Thyroid gland (tissue), 4 donors: ENCODE results near the gene RFTN1. TPM values are rescaled to one million over a fixed set of nuclear protein-coding genes. Genes with fewer than 3 reads are reported as not detected.

Experiments used
- DNase-seq, 2 donors: peaks; one replicate each; pipeline ENCODE4 v3.0.0-alpha.2; 2019
- H3K27ac ChIP-seq, 3 donors: fragments of 200-600 bp; sonication (generic); 1 replicate in 2 of 3; 2 replicates in 1 of 3; pipeline ENCODE4 v1.5.1; 2016 to 2019; ENCODE audit warnings: mild to moderate bottlenecking in 1 of 3, moderate library complexity in 1 of 3
- H3K27me3 ChIP-seq: fragments of 200-600 bp; sonication (generic); one replicate; pipeline ENCODE4 v1.5.1; 2019
- H3K36me3 ChIP-seq, 2 donors: fragments of 200-600 bp; sonication (generic); one replicate each; pipeline ENCODE4 v1.5.1; 2016 to 2019
- H3K4me1 ChIP-seq, 2 donors: fragments of 200-600 bp; sonication (generic); one replicate each; pipeline ENCODE4 v1.5.1; 2017 to 2019
- H3K4me3 ChIP-seq, 3 donors: fragments of 200-600 bp; sonication (generic); replicated peaks in 1 of 3; 1 replicate in 2 of 3; 2 replicates in 1 of 3; pipeline ENCODE4 v1.5.1; 2016; ENCODE audit warnings: mild to moderate bottlenecking in 1 of 3
- H3K9me3 ChIP-seq: fragments of 200-600 bp; sonication (generic); one replicate; pipeline ENCODE4 v1.5.1; 2017
- CTCF ChIP-seq, 6 experiments: fragments of 200-600 bp in 3 of 6; fragments of 450-650 bp in 3 of 6; sonication (generic) in 3 of 6; IDR thresholded peaks; one replicate each; pipeline ENCODE4 v1.5.1; 2016 to 2019; ENCODE audit warnings: antibody characterized with exemption in 6 of 6, mild to moderate bottlenecking in 2 of 6, inconsistent platforms in 1 of 6, moderate library complexity in 1 of 6
- POLR2A ChIP-seq, 2 donors: fragments of 450-650 bp; IDR thresholded peaks; one replicate each; pipeline ENCODE4 v1.6.1; 2017; ENCODE audit warnings: antibody characterized with exemption in 2 of 2, mild to moderate bottlenecking in 2 of 2, moderate library complexity in 1 of 2
- WGBS, 2 donors: methylation state at CpG; one replicate each; pipeline ENCODE4 v1.1.5; 2017; 5-methylcytosine and 5-hydroxymethylcytosine counted together
- intact Hi-C: fragments of 100-400 bp; cut with DNase I; formaldehyde crosslinking; loops from one replicate; pipeline ENCODE4 v1.15.1; 2023
- total RNA-seq, 4 donors: library from RNA; depleted of rRNA; stranded (reverse); fragments of >200 nt; gene quantifications; one replicate each; pipeline ENCODE4 v1.2.3, GENCODE V29; 2016

The RFTN1 gene
- total RNA-seq, 4 donors from 2014 or later = 110 to 239 (median 153) TPM

GRCh38 chr3:16409032-16409431 is 104.5 kb downstream of the RFTN1 start:
- H3K4me3 ChIP-seq = no peak overlapping the region
- no peaks in the 10 kb centered on the region for H3K9me3 ChIP-seq
- peaks cover 4 to 5% of the 10 kb centered on the region in 2 donors for H3K36me3 ChIP-seq
- DNase-seq = peak; percentile 30 to 67
- H3K4me1 ChIP-seq = peaks cover 14 to 16% of the 10 kb centered on the region in 2 donors
- intact Hi-C loops = no loop called here
- peak overlapping the region in 1 of 3 donors; percentile 2 for H3K27ac ChIP-seq
- no peaks in the 10 kb centered on the region for H3K27me3 ChIP-seq
- 65 to 81% methylated on average over 6 of the region's 6 CpGs for WGBS, 2 donors
- TF ChIP-seq POLR2A (IDR thresholded peaks at IDR 0.05) = no peak
- no peak for TF ChIP-seq CTCF (IDR thresholded peaks at IDR 0.05)

- peak overlapping the region in 1 of 3 donors; percentile 20 for H3K27ac ChIP-seq
- WGBS, 2 donors = 83 to 89% methylated on average over 2 of the region's 2 CpGs
Measured at GRCh38 chr3:16407366-16407765, 106.1 kb downstream of the RFTN1 start.

GRCh38 chr3:16406579-16406978 is 106.9 kb downstream of the RFTN1 start:
- DNase-seq = no peak
- no peak overlapping the region for H3K27ac ChIP-seq
- TF ChIP-seq CTCF (IDR thresholded peaks at IDR 0.05) (no peak), POLR2A (IDR thresholded peaks at IDR 0.05) (no peak)
- H3K4me3 ChIP-seq = no peak overlapping the region
- peaks cover 8 to 15% of the 10 kb centered on the region in 2 donors for H3K4me1 ChIP-seq
- intact Hi-C loops = no loop called here
- peaks cover 4 to 5% of the 10 kb centered on the region in 2 donors for H3K36me3 ChIP-seq
- no peaks in the 10 kb centered on the region for H3K27me3 ChIP-seq
- H3K9me3 ChIP-seq = no peaks in the 10 kb centered on the region
- 66 to 81% methylated on average over 2 of the region's 2 CpGs for WGBS, 2 donors

More at GRCh38 chr3:16407366-16407765, 106.1 kb downstream of the RFTN1 start:
- TF ChIP-seq POLR2A (IDR thresholded peaks at IDR 0.05) = no peak
- TF ChIP-seq CTCF (IDR thresholded peaks at IDR 0.05) = no peak
- Histone ChIP-seq H3K27me3 (no peaks in the 10 kb centered on the region), H3K4me3 (no peak overlapping the region), H3K9me3 (no peaks in the 10 kb centered on the region), H3K36me3 (peaks cover 4 to 5% of the 10 kb centered on the region in 2 donors), H3K4me1 (peaks cover 14 to 16% of the 10 kb centered on the region in 2 donors)
- no peak for DNase-seq
- intact Hi-C loops = no loop called here

- intact Hi-C loops = no loop called here
- H3K4me1 ChIP-seq = peaks cover 4 to 11% of the 10 kb centered on the region in 2 donors
Measured at GRCh38 chr3:16406166-16406565, 107.3 kb downstream of the RFTN1 start.

More at GRCh38 chr3:16406166-16406565, 107.3 kb downstream of the RFTN1 start:
- DNase-seq = no peak
- H3K4me3 ChIP-seq = no peak overlapping the region
- peaks cover 4 to 5% of the 10 kb centered on the region in 2 donors for H3K36me3 ChIP-seq
- no peak overlapping the region for H3K27ac ChIP-seq
- no peaks in the 10 kb centered on the region for H3K9me3 ChIP-seq
- 92 to 97% methylated on average over 6 of the region's 6 CpGs for WGBS, 2 donors
- H3K27me3 ChIP-seq = no peaks in the 10 kb centered on the region
- no peak for TF ChIP-seq POLR2A (IDR thresholded peaks at IDR 0.05)
- TF ChIP-seq CTCF (IDR thresholded peaks at IDR 0.05) = no peak
